ENCODE results near the gene RAB5A. TPM values are rescaled to one million over a fixed set of nuclear protein-coding genes. Genes with fewer than 3 reads are reported as not detected.
"Not testable (repeated sequence)": the region's sequence is repeated elsewhere in the genome, so short reads cannot be mapped to it uniquely, and the experiment has no call there.

Gene RAB5A
- total and polyA plus RNA-seq, 8 donors, result 16.0 to 30.2 (median 21.0) TPM

DNA sequence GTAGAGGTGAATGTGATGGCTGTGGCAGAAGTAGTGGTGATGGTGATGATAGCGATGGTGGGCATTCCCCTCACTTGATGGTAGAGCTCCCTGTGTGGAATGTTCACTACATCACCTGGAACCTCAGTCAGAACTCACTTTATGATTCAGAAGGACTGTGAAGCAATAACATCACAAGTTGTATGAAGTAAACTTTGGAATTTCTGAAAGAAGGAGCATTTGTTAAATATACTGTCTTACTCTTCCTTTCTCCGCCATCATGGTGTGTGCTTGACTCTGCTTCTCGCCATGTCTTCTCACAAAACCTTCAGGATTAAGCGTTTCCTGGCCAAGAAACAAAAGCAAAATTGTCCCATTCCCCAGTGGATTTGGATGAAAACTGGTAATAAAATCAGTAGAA is 65.3 kb downstream of the RAB5A start, which contains the start of gene PP2D1:
Gene PP2D1 (minus strand): TSS at position 101 of the 400 bp plus-strand sequence. CDS start 192 bp downstream, outside the sequence.
- no peak for FAIRE-seq

DNA sequence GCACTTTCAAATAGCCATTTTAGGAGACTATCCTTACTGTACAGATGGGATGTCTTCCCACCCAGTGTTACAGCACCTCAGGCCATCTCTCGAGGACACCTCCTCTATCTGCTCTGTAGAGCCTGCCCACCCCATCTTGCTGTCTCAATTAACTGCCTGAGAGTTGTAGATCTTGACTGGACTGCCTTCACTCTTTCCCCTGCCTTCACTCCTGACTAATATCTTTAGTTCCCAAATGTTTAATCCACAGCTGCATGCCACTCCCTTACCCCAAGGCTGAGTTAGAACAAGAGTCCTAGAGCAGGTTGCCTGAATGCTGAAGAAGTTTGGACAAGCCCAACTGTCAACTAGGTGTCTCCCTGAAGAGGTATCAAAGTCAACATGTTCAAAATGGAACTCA is 66.5 kb downstream of the RAB5A start:
- FAIRE-seq (no peak), ATAC-seq (no peak), DNase-seq (no peak)
- Histone ChIP-seq H3K36me3 (no peaks in the 10 kb centered on the region), H3K27ac (no peak overlapping the region), H3K4me3 (no peak overlapping the region), H3K9me3 (no peaks in the 10 kb centered on the region), H3K27me3 (no peaks in the 10 kb centered on the region), H3K4me1 (no peaks in the 10 kb centered on the region)
- no peak for TF ChIP-seq CTCF (IDR thresholded peaks at IDR 0.05)
- intact Hi-C loops (cut with DNase I), result no loop called here
- WGBS, 2 donors, result 77 to 83% methylated on average over 1 of the region's 1 CpG

More for the DNA sequence above, 65.3 kb downstream of the RAB5A start, which contains the start of gene PP2D1:
- WGBS, 2 donors, result 93 to 96% methylated on average over 4 of the region's 4 CpGs
- ATAC-seq, result no peak
- no peaks in the 10 kb centered on the region for H3K4me1 ChIP-seq
- H3K27ac ChIP-seq, result no peak within 1 kb of the TSS
- no peak within 1 kb of the TSS for H3K4me3 ChIP-seq
- intact Hi-C loops (cut with DNase I), result no loop called here
- no peaks in the 10 kb centered on the region for H3K9me3 ChIP-seq
- no peaks in the 10 kb centered on the region for H3K36me3 ChIP-seq
- H3K27me3 ChIP-seq, result no peaks in the 10 kb centered on the region
- TF ChIP-seq CTCF (IDR thresholded peaks at IDR 0.05), result no peak
- DNase-seq, result no peak

- no peak for TF ChIP-seq CTCF (IDR thresholded peaks at IDR 0.05)
- intact Hi-C loops (cut with DNase I), result no loop called here
- Histone ChIP-seq H3K27me3 (no peaks in the 10 kb centered on the region), H3K9me3 (no peaks in the 10 kb centered on the region), H3K4me3 (no peak overlapping the region), H3K4me1 (no peaks in the 10 kb centered on the region), H3K27ac (no peak overlapping the region), H3K36me3 (no peaks in the 10 kb centered on the region)
- DNase-seq (no peak), ATAC-seq (no peak), FAIRE-seq (no peak)
- 89 to 95% methylated on average over 1 of the region's 1 CpG for WGBS, 2 donors
Measured at GRCh38 chr3:20015525-20015924, 68.6 kb downstream of the RAB5A start.

GRCh38 chr3:20016076-20016475 is 69.2 kb downstream of the RAB5A start:
- WGBS, 2 donors, result 82 to 92% methylated on average over 3 of the region's 3 CpGs
- not testable (repeated sequence) for ATAC-seq, FAIRE-seq

GRCh38 chr3:20022954-20023622 is 76.2 kb downstream of the RAB5A start:
- DNase-seq (no peak), ATAC-seq (no peak), FAIRE-seq (no peak)
- Histone ChIP-seq H3K27ac (no peak overlapping the region), H3K4me1 (peaks cover 0 to 3% (median 0%) of the 10 kb centered on the region in 3 donors), H3K4me3 (no peak overlapping the region), H3K36me3 (no peaks in the 10 kb centered on the region), H3K27me3 (no peaks in the 10 kb centered on the region), H3K9me3 (no peaks in the 10 kb centered on the region)
- no peak for TF ChIP-seq CTCF (IDR thresholded peaks at IDR 0.05)
- WGBS, 2 donors, result 58 to 69% methylated on average over 2 of the region's 2 CpGs
- intact Hi-C loops (cut with DNase I), result no loop called here

More at GRCh38 chr3:20016076-20016475, 69.2 kb downstream of the RAB5A start:
- H3K4me3 ChIP-seq; intact Hi-C loops (cut with DNase I); H3K4me1 ChIP-seq; H3K27ac ChIP-seq; H3K27me3 ChIP-seq; H3K36me3 ChIP-seq; H3K9me3 ChIP-seq; DNase-seq: not testable (repeated sequence)
